ENCODE measurements around the gene RBBP8NL. TPM values are rescaled to one million over a fixed set of nuclear protein-coding genes. Genes with fewer than 3 reads are reported as not detected.

The RBBP8NL gene
- total RNA-seq, 2 donors from 2014 or later: 0.40 TPM; not detected in 1

DNA sequence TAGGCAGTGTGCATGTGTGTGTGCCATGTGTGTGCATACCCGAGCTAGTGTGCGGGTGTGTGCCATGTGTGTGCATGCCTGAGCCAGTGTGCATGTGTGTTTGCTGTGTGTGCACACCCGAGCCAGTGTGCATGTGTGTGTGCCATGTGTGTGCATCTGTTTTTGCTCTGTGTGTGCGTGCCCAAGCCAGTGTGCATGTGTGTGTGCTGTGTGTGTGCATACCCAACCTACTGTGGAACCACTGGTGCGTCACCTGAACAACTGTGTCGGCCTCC lies 5.7 kb downstream of the RBBP8NL start:
- H3K27me3 Mint-ChIP-seq (ENCODE audit: insufficient read depth): no peaks in the 10 kb centered on the region
- H3K4me3 ChIP-seq (ENCODE audit: low read length): no peak overlapping the region
- no peaks in the 10 kb centered on the region for H3K36me3 Mint-ChIP-seq (ENCODE audit: low read depth)
- no peak overlapping the region for H3K4me3 Mint-ChIP-seq
- H3K27me3 ChIP-seq (ENCODE audit: control insufficient read depth, insufficient read depth, low read length, poor library complexity, severe bottlenecking): no peaks in the 10 kb centered on the region
- no peak overlapping the region for H3K27ac ChIP-seq (ENCODE audit: low read depth, low read length)
- no peak overlapping the region for H3K9ac ChIP-seq (ENCODE audit: extremely low read depth, low read length, poor library complexity, severe bottlenecking)
- no peak for DNase-seq
- no peak overlapping the region for H3K27ac Mint-ChIP-seq
- no peaks in the 10 kb centered on the region for H3K4me1 ChIP-seq (ENCODE audit: control insufficient read depth, insufficient read depth, low read length)
- TF ChIP-seq, protein P1, sequence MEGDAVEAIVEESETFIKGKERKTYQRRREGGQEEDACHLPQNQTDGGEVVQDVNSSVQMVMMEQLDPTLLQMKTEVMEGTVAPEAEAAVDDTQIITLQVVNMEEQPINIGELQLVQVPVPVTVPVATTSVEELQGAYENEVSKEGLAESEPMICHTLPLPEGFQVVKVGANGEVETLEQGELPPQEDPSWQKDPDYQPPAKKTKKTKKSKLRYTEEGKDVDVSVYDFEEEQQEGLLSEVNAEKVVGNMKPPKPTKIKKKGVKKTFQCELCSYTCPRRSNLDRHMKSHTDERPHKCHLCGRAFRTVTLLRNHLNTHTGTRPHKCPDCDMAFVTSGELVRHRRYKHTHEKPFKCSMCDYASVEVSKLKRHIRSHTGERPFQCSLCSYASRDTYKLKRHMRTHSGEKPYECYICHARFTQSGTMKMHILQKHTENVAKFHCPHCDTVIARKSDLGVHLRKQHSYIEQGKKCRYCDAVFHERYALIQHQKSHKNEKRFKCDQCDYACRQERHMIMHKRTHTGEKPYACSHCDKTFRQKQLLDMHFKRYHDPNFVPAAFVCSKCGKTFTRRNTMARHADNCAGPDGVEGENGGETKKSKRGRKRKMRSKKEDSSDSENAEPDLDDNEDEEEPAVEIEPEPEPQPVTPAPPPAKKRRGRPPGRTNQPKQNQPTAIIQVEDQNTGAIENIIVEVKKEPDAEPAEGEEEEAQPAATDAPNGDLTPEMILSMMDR (conservative IDR thresholded peaks at IDR 0.05): no peak
- WGBS, 2 experiments (ENCODE audit: insufficient coverage in 1 of 2, insufficient read length in 1 of 2): 96 to 98% methylated on average over 5 to 6 of the region's 6 CpGs
- peaks cover 5% of the 10 kb centered on the region for H3K4me1 Mint-ChIP-seq
- no peaks in the 10 kb centered on the region for H3K9me3 ChIP-seq (ENCODE audit: control insufficient read depth, low read length)
- H3K36me3 ChIP-seq (ENCODE audit: control insufficient read depth, insufficient read depth, low read length): no peaks in the 10 kb centered on the region
- H3K9me3 Mint-ChIP-seq: no peaks in the 10 kb centered on the region

DNA sequence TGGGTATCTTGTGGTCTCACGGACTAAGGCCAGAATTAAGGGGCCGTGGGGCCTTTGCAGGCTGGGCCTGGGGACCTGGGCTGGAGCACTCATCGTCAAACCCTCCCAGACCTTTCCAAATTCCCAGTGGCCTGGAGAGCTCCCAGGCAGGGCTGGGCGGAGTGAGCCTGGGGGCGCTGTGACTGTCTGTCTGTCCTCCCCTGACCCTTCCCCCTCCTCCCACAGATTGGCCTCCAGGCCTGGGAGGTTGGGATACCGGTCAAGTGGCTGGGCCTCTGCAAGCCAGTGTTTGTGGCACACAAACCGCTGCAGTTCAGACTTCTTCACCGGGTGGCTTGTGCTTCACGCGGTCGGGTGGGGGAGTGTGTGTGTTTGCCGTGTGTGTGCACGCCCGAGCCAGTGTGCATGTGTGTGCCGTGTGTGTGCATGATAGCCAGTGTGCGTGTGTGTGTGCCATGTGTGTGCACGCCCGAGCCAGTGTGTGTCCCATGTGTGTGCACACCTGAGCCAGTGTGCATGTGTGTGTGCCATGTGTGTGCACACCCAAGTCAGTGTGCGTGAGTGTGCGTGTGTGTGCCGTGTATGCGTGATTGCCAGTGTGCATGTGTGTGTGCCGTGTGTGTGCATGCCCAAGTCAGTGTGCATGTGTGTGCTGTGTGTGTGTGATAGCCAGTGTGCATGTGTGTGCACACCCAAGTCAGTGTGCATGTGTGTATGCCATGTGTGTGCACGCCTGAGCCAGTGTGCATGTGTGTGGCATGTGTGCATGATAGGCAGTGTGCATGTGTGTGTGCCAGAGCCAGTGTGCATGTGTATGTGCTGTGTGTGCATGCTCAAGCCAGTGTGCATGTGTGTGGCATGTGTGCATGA lies 6.3 kb downstream of the RBBP8NL start:
- H3K27ac Mint-ChIP-seq: no peak overlapping the region
- H3K36me3 Mint-ChIP-seq (ENCODE audit: low read depth): no peaks in the 10 kb centered on the region
- no peaks in the 10 kb centered on the region for H3K27me3 ChIP-seq (ENCODE audit: control insufficient read depth, insufficient read depth, low read length, poor library complexity, severe bottlenecking)
- no peaks in the 10 kb centered on the region for H3K27me3 Mint-ChIP-seq (ENCODE audit: insufficient read depth)
- H3K36me3 ChIP-seq (ENCODE audit: control insufficient read depth, insufficient read depth, low read length): no peaks in the 10 kb centered on the region
- H3K4me3 Mint-ChIP-seq: no peak overlapping the region
- H3K9ac ChIP-seq (ENCODE audit: extremely low read depth, low read length, poor library complexity, severe bottlenecking): no peak overlapping the region
- no peak overlapping the region for H3K4me3 ChIP-seq (ENCODE audit: low read length)
- 90 to 93% methylated on average over 12 to 24 of the region's 24 CpGs for WGBS, 2 experiments (ENCODE audit: insufficient coverage in 1 of 2, insufficient read length in 1 of 2)
- TF ChIP-seq, protein P1 (conservative IDR thresholded peaks at IDR 0.05): no peak
- no peak overlapping the region for H3K27ac ChIP-seq (ENCODE audit: low read depth, low read length)
- peaks cover 3% of the 10 kb centered on the region for H3K4me1 Mint-ChIP-seq
- DNase-seq: no peak
- no peaks in the 10 kb centered on the region for H3K9me3 Mint-ChIP-seq
- no peaks in the 10 kb centered on the region for H3K4me1 ChIP-seq (ENCODE audit: control insufficient read depth, insufficient read depth, low read length)
- H3K9me3 ChIP-seq (ENCODE audit: control insufficient read depth, low read length): no peaks in the 10 kb centered on the region

DNA sequence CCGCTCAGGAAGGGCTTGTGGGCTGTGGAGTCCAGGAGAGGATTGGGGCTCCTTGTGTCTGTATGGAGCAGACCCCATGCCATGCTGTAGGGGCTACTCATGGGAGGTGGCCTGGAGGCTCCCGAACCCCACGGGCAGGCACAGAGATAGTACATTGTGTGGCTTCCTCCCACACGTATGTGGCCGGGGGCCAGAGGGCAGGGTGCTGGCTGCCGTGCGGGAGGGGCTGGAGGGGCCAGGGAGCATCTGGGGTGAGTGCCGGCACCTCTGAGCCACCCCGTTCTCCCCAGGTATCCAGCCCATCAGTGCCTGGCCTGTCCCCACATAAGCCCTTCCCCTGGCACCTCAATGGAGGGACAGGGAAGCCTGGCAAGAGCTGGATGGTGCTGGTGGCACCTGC lies 7.6 kb downstream of the RBBP8NL start:
- TF ChIP-seq, protein P1 (conservative IDR thresholded peaks at IDR 0.05): no peak
- Histone ChIP-seq H3K27me3 (ENCODE audit: control insufficient read depth, insufficient read depth, low read length, poor library complexity, severe bottlenecking) (no peaks in the 10 kb centered on the region), H3K27ac (ENCODE audit: low read depth, low read length) (no peak overlapping the region), H3K36me3 (ENCODE audit: control insufficient read depth, insufficient read depth, low read length) (no peaks in the 10 kb centered on the region), H3K9ac (ENCODE audit: extremely low read depth, low read length, poor library complexity, severe bottlenecking) (no peak overlapping the region), H3K4me1 (ENCODE audit: control insufficient read depth, insufficient read depth, low read length) (no peaks in the 10 kb centered on the region), H3K4me3 (ENCODE audit: low read length) (no peak overlapping the region), H3K9me3 (ENCODE audit: control insufficient read depth, low read length) (no peaks in the 10 kb centered on the region)
- WGBS, 2 experiments (ENCODE audit: insufficient coverage in 1 of 2, insufficient read length in 1 of 2): 92 to 98% methylated on average over 5 to 9 of the region's 9 CpGs
- Mint-ChIP-seq H3K4me3 (no peak overlapping the region), H3K27me3 (ENCODE audit: insufficient read depth) (no peaks in the 10 kb centered on the region), H3K36me3 (ENCODE audit: low read depth) (no peaks in the 10 kb centered on the region), H3K27ac (no peak overlapping the region), H3K9me3 (no peaks in the 10 kb centered on the region), H3K4me1 (peaks cover 1% of the 10 kb centered on the region)
- no peak for DNase-seq
